ENCODE data around the gene GRXCR1. TPM values are rescaled to one million over a fixed set of nuclear protein-coding genes. Genes with fewer than 3 reads are reported as not detected.

The GRXCR1 gene
- total RNA-seq, 1 experiment from 2014 or later = not detected

GRCh38 chr4:42845586-42845985, 46.9 kb upstream of the GRXCR1 start:
- DNase-seq = no peak
- Mint-ChIP-seq H3K9me3 (peaks cover 0 to 11% of the 10 kb centered on the region in 2 experiments; a peak in 3 of 5 replicates), H3K27ac (no peak overlapping the region), H3K27me3 (ENCODE audit: low read depth) (no peaks in the 10 kb centered on the region; the same call in 1 of the 2 replicates), H3K36me3 (ENCODE audit: insufficient read depth in 1 of 3, low read depth in 3 of 3) (peaks cover 0 to 5% (median 4%) of the 10 kb centered on the region in 3 experiments; a peak in 4 of 7 replicates), H3K4me1 (no peaks in the 10 kb centered on the region), H3K4me3 (no peak overlapping the region)
- no peak for TF ChIP-seq CTCF (conservative IDR thresholded peaks at IDR 0.05)
- Histone ChIP-seq H3K9ac (ENCODE audit: extremely low read depth, insufficient read length, low read length) (no peak overlapping the region), H3K56ac (ENCODE audit: insufficient read length, low read depth, low read length) (no peak overlapping the region), H4K20me1 (ENCODE audit: control insufficient read depth, insufficient read depth, insufficient read length) (no peaks in the 10 kb centered on the region), H3K14ac (ENCODE audit: insufficient read depth, low read length) (no peak overlapping the region), H4K5ac (ENCODE audit: insufficient read length, low read depth, low read length) (no peak overlapping the region), H2AFZ (ENCODE audit: low read length) (no peak overlapping the region), H2BK12ac (ENCODE audit: insufficient read length, low read depth, low read length) (no peak overlapping the region), H3T11ph (ENCODE audit: low read length) (no peak overlapping the region), H3K27ac (ENCODE audit: insufficient read length, low read depth, low read length) (no peak overlapping the region), H3K4me1 (ENCODE audit: insufficient read depth, low read length) (no peaks in the 10 kb centered on the region), H3K23ac (ENCODE audit: insufficient read length, low read depth, low read length) (no peak overlapping the region), H2BK15ac (ENCODE audit: low read depth, low read length) (no peak overlapping the region), H2BK5ac (ENCODE audit: insufficient read length, low read length) (no peak overlapping the region), H3K79me1 (ENCODE audit: insufficient read depth, low read depth, low read length, poor library complexity, severe bottlenecking) (no peaks in the 10 kb centered on the region), H3K4me2 (ENCODE audit: insufficient read depth, insufficient read length, low read length) (no peak overlapping the region), H3K4ac (ENCODE audit: low read depth, low read length) (no peak overlapping the region), H3K18ac (ENCODE audit: insufficient read length, low read depth, low read length) (no peak overlapping the region), H3K27me3 (ENCODE audit: insufficient read depth, low read length) (no peaks in the 10 kb centered on the region; the same call in 1 of the 2 replicates), H2BK20ac (ENCODE audit: low read depth, low read length, poor library complexity, severe bottlenecking) (no peak overlapping the region), H3K79me2 (ENCODE audit: insufficient read depth, low read length) (no peaks in the 10 kb centered on the region), H3K23me2 (ENCODE audit: insufficient read length, low read depth, low read length, poor library complexity, severe bottlenecking) (no peaks in the 10 kb centered on the region), H2AK5ac (ENCODE audit: insufficient read length, low read length) (no peak overlapping the region), H4K8ac (replicated peaks; ENCODE audit: insufficient read length, low read depth, low read length) (no peak overlapping the region), H2BK120ac (ENCODE audit: low read depth, low read length, poor library complexity, severe bottlenecking) (no peak overlapping the region), H3K9me3 (ENCODE audit: control insufficient read depth, low read depth, low read length) (no peaks in the 10 kb centered on the region), H4K91ac (ENCODE audit: insufficient read length, low read depth, low read length) (no peak overlapping the region)
- no CpG with 5 or more reads among the region's 1 CpG for WGBS (ENCODE audit: extremely low coverage, insufficient read length, low lambda C conversion rate)

Data from H9 (cell line).